Ureter (tissue), 1 donor: ENCODE results near the gene MTAP. TPM values are rescaled to one million over a fixed set of nuclear protein-coding genes. Genes with fewer than 3 reads are reported as not detected.

Experiments used
- DNase-seq: peaks from one replicate; pipeline ENCODE4 v3.0.0-alpha.2; 2020; ENCODE audit warnings: low spot score
- total RNA-seq: library from RNA; stranded (reverse); gene quantifications from one replicate; pipeline ENCODE4 v1.2.4, GENCODE V29; 2023
- donor health status: DM: yes; HTN: yes; CAD: no.

The MTAP gene
- 75.5 TPM for total RNA-seq

DNA sequence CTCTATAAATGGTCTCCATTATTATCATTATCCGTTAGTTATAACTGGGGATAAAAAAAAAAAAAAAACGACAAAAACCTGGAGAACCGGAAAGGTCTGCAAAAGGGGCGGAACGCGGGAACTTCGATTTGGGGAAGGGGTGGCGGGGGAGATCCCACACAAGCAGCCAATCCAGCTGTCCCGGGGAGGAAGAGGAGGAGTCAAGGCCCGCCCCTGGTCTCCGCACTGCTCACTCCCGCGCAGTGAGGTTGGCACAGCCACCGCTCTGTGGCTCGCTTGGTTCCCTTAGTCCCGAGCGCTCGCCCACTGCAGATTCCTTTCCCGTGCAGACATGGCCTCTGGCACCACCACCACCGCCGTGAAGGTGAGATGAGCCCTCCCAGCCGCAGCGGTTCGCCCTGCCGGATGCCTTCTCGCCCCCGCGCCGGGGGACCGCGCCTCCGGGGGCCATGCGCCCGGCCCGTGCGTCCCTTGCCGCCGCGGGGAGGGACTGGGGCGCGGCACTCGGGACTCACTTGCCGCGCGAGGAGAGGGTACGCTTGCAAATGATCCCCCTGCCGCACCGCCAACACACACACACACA, at the start of gene MTAP:
Gene MTAP (plus strand): TSS at position 219 of the 583 bp plus-strand sequence. CDS start 113 bp downstream, at position 332.
- peak; percentile 95 for DNase-seq

DNA sequence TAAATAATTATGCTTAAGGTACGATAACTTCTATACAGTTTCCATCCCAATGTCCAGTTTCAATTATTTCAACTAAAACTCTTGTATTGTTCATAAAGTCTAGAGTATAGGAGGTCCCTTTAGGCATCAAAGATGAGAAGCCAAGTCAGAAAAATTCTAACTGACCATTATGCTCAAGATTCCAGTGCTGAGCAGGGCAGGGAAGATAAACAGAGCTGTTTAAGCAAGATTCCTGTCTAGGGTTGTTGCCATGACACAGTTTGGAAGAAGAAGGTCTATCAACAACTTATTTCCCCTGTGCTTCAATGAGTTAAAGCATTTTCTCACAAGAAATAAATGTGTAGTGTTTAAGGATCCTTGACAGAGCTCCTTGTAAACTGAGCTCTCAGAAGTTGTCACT, 48.9 kb upstream of the MTAP start:
- DNase-seq: no peak

DNA sequence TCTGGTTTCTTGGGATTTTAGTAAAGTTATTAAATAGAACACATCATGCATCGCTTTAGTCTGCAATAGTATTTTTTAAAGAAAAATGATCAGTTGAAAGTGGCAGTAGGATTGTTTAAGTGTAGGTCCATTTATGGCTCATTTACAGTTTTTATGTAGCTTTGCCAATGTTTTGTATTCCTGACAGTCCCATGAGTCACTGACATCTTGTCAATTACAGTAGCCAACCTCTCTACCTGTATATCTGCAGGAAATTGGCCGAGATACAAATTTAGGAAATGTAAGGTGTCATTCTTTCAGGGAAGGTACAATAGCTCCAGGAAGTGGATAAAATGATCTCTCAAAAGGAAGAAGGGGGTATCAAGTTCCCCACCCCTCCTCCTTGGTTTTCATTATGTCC, 47.7 kb upstream of the MTAP start:
- no peak for DNase-seq

DNA sequence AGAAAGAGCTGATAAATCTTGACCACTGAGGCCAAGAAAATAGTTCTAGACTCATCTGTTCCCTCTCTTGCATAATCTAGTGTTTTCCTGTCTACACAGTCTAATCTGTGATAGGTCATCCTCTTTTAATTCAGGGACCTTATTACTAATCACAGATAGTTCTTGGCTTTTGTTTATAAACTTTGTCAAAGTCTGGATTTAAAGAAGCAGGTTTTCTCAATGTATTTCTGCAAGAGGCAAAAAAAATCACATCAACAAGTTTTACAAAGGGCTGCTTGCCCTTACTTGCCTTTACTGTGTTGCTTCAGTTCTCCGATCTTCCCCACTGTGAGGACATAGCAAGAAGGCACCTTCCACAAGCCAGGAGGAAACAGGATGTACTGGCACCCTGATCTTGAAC, 43.9 kb upstream of the MTAP start:
- DNase-seq: no peak

DNA sequence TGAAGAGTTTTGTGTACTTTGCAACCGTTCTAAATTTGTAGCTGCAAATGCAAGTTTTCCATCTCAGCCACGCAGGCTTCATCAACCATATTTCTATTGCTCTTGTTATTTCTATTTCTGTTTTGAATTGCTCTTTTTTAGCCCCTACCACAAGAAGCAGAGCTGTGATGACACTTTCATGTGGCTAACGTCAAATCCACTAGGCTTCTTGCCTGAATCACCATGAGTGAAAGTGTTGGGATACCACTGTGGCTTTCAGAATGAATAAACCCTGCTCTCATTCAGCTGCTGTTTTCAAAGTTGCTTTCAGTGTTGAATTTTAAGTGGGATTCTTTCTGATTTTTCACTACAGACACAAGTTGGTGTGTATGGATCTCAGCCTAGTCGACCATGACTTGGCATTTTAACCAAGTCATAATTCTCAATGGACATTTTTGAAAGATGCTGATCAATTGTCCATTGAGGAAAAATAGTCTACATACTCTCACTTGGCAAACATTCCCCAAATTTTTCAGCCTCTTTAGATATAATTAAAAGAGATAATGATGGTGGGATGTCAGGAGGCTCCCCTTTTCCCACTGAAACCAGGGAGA, 41.0 kb upstream of the MTAP start:
- DNase-seq: no peak

DNA sequence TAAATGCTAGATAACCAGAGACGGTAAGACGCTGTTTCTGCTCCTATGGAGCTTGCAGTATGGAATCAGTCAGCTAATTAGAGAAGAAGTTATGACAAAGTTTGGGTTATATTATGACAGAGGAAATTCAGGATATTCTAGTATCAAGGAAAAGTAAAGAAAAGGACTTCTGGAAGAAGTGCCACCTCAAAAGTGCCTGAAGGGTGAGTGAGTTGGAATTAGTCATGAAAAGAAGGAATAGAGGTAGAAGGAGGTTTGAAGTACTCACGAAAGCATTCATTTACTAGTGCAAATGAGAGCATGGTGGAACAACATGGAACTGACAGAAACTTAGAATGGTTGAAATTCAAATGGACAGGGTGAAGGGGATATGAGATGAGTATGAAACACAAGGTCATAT, 40.4 kb upstream of the MTAP start:
- DNase-seq: no peak

DNA sequence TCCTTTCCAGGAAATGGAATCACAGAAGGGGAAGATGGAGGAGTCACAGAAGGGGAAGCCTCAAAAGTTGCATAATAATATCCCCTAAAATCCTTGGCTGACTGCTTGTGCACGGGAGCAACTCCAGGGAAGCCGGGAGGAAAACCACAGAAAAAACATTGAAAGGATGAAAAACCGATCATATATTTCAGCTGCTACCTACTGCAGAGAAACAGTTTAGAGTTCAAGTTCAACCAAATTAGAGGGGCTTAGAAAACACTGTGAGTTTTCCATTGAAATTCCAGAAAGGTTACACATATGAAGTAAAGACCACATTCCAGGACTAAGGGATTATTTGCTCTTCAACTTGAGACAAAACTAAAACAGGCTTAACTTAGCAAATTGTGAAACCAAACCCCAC, 37.6 kb upstream of the MTAP start:
- DNase-seq: no peak

DNA sequence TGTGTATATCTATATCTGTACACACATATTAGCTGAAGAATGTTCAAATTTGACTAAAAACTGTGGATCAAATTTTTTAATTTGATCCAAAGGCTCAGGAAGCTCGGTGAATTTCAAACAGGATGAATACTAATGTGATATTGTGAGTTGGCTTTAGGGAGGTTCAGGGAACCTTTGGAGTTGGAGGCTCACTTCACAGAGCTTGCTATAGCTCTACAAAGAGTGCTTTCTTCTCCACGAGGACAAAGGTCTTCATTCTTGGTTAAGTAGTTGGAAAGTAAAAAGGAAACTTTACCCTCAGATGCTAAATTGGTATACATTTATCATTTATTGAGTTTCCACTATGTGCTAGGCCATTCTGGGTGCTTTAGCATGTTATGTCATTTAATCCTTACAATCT, 36.3 kb upstream of the MTAP start:
- DNase-seq: no peak

DNA sequence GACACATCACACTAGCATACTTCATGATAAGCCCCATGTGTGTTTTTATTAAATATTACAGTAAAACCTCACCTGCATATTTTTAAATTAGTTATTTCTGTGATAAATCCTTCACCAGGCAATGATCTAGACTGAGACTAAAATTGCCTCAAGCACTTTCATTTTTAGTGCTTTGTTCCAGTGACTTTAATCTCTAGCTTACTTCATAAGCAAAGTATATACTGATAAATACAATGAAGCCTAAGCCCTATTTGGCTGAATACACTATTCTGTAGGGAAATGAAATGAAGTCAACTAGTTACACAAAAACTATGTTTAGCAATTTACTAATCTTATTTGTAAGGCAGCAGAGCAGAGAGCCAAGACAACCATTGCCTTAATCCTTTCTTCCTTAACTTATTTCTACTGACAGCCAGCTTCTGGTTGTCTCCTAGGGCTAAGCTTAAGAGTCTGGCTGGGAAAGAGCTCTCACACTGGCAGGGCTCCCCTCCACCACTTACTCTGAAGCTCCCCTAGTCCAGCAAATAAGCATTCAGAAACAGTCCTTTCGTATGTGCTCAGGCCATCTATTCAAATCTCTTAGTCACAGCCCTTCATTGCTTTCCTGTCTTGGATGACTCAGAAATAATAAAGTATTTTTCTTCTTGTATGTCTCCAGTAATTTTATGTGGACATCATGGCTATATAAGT, 31.4 kb upstream of the MTAP start:
- no peak for DNase-seq

DNA sequence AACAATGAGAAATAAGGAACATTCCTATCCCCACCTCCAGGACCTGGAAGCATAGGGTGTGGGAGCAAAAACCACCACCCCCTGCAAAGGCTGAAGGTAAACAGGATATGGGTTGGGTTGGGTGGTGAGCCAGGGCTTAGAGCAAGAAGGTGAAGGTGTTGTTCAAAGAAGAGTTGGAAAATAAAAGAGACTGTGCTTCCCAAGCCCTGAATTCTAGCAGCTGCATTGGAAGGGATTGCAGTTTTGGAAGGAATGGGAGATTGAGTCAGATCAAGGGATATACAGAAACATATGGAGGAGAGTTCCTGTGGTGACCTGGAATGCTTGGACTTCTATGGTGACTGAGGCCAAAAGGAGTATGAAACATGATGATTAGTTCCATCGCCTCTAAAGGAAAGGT, 24.7 kb upstream of the MTAP start:
- DNase-seq: no peak

DNA sequence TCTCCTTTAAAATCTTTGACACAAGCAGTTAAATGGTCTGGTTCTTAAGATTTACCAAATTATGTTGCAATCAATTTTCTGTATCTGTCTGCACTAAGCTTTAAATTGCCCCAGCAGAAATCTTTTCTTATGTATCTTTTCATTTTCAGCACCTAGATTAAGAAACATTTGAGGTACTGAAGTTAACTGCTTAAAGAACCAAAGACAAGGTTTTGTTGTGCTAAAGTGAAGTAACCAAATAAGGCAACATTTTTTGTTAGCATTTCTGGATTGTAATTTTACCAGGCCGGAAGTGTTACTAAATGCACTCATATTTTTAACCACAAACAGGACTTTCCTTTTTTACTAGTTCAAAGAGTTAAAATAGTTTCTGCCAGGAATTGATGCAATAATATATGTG, 24.1 kb upstream of the MTAP start:
- no peak for DNase-seq

DNA sequence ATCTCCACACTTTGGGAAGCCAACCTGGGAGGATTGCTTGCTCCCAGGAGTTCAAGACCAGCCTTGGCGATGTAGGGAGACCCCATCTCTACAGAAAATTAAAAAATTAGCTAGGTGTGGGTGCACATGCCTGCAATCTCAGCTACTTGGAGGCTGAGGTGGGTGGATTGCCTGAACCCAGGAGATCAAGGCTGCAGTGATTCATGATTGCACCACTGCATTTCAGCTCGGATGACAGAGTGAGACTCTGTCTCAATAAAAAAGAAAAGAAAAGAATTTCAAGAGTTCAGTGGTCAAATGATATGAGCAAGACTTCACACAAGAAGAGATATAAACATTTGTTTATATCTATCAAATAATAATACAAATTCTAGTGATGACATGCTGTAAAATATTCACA, 23.0 kb upstream of the MTAP start:
- no peak for DNase-seq

DNA sequence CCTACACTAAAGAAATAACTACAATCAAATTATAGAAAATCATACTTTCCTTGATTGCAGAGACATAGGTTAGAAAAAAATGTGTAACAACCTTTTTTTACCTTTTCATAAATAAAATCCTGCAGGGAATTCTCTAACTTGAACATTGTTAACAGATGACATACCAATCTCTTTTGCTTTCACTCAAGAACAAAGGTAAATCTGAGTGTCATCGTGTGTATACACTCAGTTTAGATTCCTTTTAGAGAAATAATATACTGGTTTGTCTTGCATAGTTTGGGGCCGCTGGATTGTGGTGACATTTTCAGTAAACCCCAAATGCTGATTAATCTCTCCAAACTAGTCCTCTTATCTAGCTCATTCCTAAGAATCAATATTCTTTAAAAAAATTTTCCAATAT, 20.8 kb upstream of the MTAP start:
- no peak for DNase-seq

DNA sequence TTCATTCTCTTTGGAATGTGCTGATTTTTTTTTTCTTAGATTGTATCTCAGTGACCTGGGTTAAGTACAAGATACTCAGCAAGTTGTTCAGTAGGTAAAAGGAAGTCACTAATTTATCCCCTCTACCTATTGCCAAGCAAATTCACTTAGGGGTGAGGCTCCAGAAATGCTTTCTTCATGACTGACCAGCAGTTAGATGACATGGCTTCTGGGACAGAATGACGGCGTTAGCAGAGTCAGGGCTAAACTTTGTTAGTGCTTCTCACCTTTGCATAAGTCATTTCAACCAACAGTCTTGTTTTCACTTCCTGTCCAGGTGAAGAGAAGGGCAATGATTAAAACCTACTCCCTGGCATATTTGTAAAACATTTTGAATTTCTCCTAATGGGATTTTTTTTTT, 20.2 kb upstream of the MTAP start:
- DNase-seq: no peak

DNA sequence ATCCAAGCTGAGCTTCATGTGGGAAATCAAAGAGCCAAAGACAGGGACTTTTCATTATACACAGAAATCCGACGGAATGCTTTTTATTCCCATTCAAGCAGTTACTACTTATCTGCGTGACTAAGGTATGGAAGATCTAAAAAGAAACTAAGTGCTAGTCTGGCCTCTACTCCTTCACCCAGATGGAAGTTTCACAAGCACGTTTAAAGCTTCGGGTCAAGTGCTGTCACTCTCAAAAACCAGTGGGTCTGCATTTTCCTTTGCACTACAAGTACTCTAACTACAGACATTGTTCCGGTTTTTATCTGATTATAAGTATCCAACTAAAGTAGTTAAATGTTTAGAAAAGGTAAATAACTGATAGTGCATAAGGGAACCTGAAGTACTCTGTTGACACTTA, 13.7 kb upstream of the MTAP start:
- DNase-seq: no peak

DNA sequence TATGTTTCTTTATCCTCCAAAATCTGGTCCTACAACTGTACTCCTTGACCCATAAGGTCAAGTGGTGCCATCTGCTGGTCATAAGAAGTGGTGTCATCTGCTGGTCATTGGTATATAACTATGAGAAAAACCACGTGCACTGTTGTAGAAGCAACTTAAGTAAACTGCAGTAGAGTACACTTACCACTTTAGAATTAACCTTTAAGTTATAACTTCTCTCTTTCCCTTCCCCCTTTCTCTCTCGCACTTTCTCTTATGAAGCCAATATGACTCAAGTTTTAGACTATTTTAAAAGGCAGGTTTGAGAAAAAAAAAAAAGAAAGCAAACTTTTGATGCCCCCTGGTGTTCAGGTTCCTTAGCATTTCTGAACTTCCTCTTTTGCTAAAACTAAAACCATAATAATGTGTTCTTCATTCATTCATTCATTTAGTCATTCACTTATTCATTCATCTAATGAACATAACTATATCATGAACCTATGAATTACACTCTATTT, 12.8 kb upstream of the MTAP start:
- DNase-seq: peak; percentile 58

DNA sequence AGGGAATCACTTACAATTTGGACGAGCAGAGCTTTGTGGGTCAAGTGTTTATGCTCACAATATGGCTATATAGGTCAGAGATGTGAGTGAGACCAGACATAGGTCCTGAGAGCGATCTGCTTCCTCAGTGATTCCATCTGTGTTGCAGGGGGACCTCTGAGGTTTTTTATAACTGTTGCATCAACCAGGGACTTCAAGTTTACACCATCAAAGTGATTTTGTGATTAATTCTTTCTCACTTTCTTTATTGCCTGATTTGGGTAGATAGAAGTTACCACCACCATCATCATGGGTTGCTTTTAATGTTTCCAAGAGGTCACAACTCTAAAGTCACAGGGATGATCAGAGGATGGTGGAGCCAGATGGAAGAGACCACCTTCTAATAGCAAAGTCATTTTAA, 7.0 kb upstream of the MTAP start:
- no peak for DNase-seq

DNA sequence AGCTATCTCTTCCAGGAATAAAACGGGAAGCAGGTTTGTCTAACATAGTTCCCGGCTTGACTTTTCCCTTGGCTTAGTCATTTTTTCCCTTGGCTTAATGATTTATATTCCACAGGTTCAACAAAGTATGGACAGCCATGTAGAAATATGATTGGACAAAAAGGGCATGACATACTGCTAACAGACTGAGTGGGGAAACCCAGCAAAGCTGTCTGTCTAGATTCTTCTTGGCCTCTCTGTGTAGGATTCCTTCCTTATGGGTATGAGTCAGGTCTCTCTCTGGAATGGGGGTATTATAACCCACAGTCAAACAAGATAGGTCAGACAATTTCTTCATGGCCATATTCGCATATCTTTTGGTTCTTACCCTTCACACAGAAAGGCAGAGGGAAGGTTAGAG, 5.7 kb upstream of the MTAP start:
- DNase-seq: no peak

DNA sequence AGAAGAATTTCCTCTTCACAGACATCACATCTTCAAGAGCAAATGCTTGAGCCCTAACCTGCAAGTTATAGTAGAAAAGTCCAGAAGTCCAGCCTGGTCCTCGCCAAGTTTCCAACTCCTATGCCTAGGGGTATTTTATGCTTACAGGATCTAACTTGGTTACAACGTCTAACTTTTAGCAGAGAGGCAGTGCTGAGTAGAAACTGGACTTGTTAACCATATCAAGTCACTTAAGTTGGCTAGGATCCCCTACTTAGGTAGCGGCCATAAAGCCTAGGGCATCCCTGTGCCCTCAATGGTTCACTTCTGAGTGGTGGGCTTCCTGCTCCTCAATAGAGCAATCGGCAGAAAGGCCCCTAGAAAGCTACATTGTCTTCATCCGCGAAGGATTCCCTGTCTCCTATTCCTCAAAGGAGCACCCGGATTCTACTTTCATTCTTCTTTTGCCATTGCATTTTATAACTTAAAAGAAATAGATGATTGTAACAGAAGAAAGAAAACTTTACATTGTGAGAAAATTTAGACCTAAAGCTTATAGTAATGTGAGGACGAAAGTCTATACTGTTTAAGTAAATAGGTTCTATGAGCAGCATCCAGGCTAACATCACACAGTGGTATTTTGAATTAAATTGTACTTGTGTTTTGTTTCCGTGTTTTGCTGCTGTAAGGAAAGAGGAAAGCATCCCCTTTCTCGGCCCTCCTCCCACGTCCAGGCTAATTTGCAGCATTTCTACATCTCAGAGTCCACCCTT, 1.3 kb upstream of the MTAP start:
- no peak for DNase-seq

DNA sequence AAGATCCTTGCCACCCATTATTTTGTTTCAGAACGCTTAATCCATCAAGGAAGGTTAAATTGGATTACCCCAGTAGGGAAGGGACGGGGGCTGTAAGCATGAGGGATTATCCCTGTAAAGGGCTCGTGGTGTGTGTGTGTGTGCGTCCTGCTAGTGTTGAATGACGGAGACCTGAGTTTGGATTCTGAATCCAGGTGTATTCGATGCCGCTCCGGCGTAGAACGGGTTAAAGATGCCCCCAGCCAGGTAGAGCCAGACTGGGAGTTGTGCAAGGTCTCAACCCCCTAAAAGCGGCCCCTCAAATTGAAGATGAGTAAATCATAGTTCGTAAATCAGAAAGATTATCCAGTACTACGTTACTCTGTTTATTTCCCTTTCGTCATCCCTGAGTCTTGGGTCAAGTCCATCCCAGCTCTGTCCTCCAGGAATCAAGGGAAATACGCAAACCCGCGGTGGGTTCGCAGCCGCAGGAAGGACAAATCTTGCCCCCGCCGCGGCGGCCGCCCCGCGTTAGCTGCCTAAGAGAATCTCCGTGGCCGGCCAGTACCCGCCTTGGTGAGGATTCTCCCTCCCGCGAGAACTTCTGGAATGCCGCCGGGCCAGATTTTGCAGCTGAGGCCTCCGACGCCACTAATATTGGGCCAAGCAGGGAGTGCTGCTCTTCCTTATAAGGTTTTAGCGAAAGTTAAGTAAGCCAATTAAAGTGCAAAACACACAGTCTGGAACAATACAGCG, 586 bp upstream of the MTAP start:
- peak; percentile 90 for DNase-seq

DNA sequence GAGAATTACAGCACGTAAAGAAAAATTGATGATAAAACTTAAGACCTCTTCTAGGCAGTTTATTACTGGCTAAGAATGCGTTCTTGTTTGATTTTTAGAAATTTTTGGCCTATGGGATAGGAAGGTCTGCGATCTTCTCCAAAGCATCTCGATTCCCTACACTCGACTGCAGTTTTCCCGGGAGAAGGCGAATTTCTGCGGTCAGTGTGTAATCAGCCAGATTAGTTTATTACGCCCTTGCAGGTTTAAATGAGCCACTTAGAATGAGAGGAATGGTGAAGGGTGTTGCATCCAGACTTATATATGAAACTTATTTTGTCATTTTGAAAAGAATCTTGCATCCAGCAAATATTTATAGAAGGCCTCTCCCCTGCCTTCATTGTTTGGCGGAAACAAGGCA, 1.2 kb downstream of the MTAP start:
- DNase-seq: no peak

DNA sequence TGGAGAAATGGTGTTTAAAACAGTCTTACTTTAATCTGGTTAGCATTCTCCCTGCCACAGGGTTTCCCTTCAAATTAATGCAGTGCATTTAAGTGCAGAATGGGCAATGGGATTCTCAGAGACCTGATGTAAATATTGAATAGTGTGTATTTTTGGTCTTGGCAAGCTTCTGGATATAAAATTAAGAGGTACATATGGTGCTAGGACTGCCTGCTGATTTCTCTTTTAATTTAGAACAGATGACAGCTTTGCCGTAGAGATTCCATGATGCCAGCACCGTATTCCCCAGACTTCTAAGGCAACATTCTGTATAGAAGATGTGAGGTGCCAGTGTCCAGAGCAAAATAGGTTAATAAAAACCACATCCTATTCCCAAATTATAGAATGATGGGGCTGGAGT, 1.9 kb downstream of the MTAP start:
- no peak for DNase-seq
